Gastrocnemius medialis (tissue), 4 donors: ENCODE data around the gene UNC5C.

Experiments used
- CTCF ChIP-seq, 5 experiments: fragments of 450-650 bp in 3 of 5; fragments of 200-600 bp in 2 of 5; sonication (generic) in 2 of 5; IDR thresholded peaks in 4 of 5; conservative IDR thresholded peaks in 1 of 5; 1 replicate in 4 of 5; 2 replicates in 1 of 5; pipeline ENCODE4 v1.5.1; 2016 to 2019; ENCODE audit warnings: antibody characterized with exemption in 5 of 5, mild to moderate bottlenecking in 3 of 5, moderate library complexity in 3 of 5
- POLR2A ChIP-seq, 2 donors: fragments of 450-650 bp; IDR thresholded peaks; one replicate each; pipeline ENCODE4 v1.6.1; 2017; ENCODE audit warnings: antibody characterized with exemption in 2 of 2, mild to moderate bottlenecking in 2 of 2, moderate library complexity in 2 of 2

GRCh38 chr4:95198961-95199360 is 349.8 kb downstream of the UNC5C start:
- TF ChIP-seq POLR2A (IDR thresholded peaks at IDR 0.05) (no peak), CTCF (IDR thresholded peaks at IDR 0.05 in 4 of 5, conservative IDR thresholded peaks at IDR 0.05 in 1 of 5) (no peak)
